Motor neuron (in vitro differentiated cells): ENCODE measurements around the gene EEIG2. TPM values are rescaled to one million over a fixed set of nuclear protein-coding genes. Genes with fewer than 3 reads are reported as not detected.

Experiments used
- ATAC-seq, 8 experiments: fragments of 200-7000 bp; cut with Tn5 transposase; replicated peaks in 6 of 8; 2 replicates each; pipeline ENCODE4 v1.8.0; 2021; ENCODE audit warnings: mild to moderate bottlenecking in 8 of 8, moderate library complexity in 8 of 8
- H3K27ac ChIP-seq, 2 donors: fragments of 250-450 bp; sonication (Bioruptor Pico); 2 replicates each; pipeline ENCODE4 v1.9.0; 2021; ENCODE audit warnings: antibody characterized with exemption in 2 of 2, mild to moderate bottlenecking in 2 of 2, moderate library complexity in 1 of 2
- H3K4me1 ChIP-seq, 2 donors: fragments of 250-450 bp; sonication (Bioruptor Pico); replicated peaks in 1 of 2; 2 replicates each; pipeline ENCODE4 v1.6.1; 2021; ENCODE audit warnings: antibody characterized with exemption in 2 of 2, mild to moderate bottlenecking in 2 of 2, moderate library complexity in 1 of 2
- H3K4me3 ChIP-seq, 5 donors: fragments of 250-450 bp; sonication (Bioruptor Pico); 2 replicates each; pipeline ENCODE4 v1.9.0; 2021; ENCODE audit warnings: antibody characterized with exemption in 5 of 5, mild to moderate bottlenecking in 5 of 5, moderate library complexity in 4 of 5
- WGBS, 10 experiments: fragments of 450-650 bp; shearing (Covaris generic); methylation state at CpG; one replicate each; pipeline ENCODE4 v1.0.0; 2022; 5-methylcytosine and 5-hydroxymethylcytosine counted together
- in situ Hi-C, 9 experiments: fragments of 400-800 bp; cut with MboI; loops; one replicate each; pipeline ENCODE4 v1.15.0; 2021; ENCODE audit warnings: low sequenced_read_pairs in 9 of 9, low pct_unique_long_range_greater_than_20kb in 2 of 9; ENCODE audit not compliant: unreplicated experiment in 9 of 9
- total RNA-seq, 8 experiments: library from RNA; unstranded; fragments of 300-600 nt; gene quantifications; 2 replicates each; pipeline versions ENCODE4 v1.2.3 to v1.2.4, GENCODE V29; 2022

Gene EEIG2
- total RNA-seq, 8 experiments from 2014 or later, result 0.49 to 36.7 (median 20.4) TPM

DNA sequence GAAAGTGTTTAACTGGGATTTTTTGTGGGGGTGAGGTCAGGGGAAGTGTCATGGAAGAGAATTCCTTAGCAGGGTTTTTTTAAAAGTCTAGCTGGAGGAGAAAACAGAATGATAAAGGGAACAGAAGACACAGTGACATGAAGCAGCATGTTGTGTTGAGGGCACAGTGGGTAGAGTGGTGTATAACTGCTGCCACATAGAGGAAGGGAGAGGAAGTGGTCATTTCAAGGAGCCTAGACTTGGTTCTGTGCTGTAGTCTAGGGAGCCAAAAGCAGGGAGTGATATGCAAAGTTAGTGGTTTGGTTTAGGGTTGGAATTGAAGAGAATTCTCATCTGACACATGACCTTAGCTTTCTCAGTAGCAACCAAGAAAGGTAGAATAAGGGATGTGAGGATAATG is 10.2 kb downstream of the EEIG2 start:
- in situ Hi-C loops, result no loop called here
- peak in 4 of 8 experiments; percentile 40 to 100 (median 96) for ATAC-seq
- Histone ChIP-seq H3K4me3 (no peak overlapping the region), H3K4me1 (no peaks in the 10 kb centered on the region), H3K27ac (no peak overlapping the region)

DNA sequence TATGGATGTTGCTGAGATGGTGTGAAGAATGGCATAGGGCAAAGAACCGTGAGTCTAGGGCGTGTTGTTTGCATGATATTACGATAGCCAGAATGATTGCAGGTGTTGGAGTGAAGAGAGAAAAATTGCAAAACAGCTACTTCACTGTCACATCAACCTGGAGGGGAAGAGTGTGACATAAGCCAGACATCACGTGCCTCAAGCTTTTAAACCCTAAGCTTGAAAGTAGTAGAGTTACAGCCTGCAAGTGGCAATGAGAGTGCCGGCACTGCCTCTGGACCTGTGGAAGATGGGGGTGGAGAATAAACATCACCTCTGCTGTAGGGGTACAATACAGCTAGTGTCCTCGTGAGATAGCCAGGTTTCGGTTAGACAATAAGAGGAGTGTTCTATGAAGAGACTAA is 11.1 kb downstream of the EEIG2 start:
- no peaks in the 10 kb centered on the region for H3K4me1 ChIP-seq
- H3K27ac ChIP-seq, result no peak overlapping the region
- WGBS, 10 experiments, result 61 to 100% (median 92%) methylated on average over 1 to 7 of the region's 7 CpGs; no CpG with 5 or more reads in 1 of the 10 experiments
- in situ Hi-C loops, result no loop called here
- H3K4me3 ChIP-seq, result no peak overlapping the region
- no peak for ATAC-seq

DNA sequence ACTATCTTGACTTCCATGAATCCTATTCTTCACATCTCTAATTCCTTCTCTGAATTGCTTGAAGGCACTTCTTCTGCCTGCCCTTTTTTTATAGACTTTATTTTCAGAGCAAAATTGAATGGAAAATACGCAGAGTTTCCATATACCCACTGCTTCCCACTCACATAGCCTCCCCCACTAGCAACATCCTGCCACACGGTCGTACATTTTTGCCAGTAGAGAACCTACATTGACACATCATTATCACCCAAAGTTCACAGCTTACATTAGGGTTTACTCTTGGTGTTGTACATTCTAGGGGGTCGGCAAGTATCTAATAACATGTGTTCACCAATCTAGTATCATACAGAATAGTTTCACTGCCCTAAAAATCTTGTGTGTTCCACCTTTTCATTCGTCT is 12.3 kb downstream of the EEIG2 start:
- in situ Hi-C loops, result no loop called here
- 73 to 100% (median 94%) methylated on average over 1 to 5 of the region's 5 CpGs for WGBS, 10 experiments
- Histone ChIP-seq H3K4me3 (no peak overlapping the region), H3K27ac (no peak overlapping the region), H3K4me1 (no peaks in the 10 kb centered on the region)
- ATAC-seq, result no peak

DNA sequence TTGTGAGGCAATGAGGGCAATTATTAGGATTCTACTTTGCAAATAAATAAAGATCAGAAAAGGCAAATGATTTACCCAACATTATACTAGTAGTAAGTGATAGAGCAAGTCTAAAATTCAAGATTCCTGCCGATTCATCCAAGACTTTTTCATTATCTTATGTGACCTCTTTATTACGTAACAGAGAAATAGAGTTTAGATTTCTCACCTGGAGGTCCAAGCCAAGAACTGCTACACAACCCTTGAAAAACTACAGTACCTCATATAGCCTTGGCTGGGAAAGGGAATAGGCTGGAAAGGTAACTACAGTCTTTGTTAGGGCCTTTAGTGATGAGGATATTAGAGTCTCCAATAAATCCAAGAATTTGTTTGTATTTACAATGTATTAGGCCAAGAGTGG is 13.3 kb downstream of the EEIG2 start:
- 85 to 100% (median 96%) methylated on average over 1 to 2 of the region's 2 CpGs; no CpG with 5 or more reads in 2 of the 10 experiments for WGBS, 10 experiments
- no peak for ATAC-seq
- in situ Hi-C loops, result no loop called here
- Histone ChIP-seq H3K4me1 (no peaks in the 10 kb centered on the region), H3K4me3 (no peak overlapping the region), H3K27ac (no peak overlapping the region)

DNA sequence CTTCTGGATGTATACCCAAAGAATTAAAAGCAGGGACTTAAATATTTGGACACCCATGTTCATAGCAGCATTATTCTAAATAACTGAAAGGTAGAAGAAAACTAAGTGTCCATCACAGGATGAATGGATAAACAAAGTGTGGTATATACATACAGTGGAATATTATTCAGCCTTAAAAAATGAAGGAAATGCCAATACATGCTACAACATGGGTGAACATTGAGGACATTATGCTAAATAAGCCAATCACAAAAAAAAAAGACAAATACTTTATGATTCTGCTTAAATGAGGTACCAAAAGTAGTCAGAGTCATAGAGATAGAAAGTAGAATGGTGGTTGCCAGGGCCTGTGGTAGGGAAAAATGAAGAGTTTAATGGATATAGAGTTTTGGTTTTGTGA is 14.1 kb downstream of the EEIG2 start:
- H3K4me1 ChIP-seq, result no peaks in the 10 kb centered on the region
- no peak overlapping the region for H3K27ac ChIP-seq
- ATAC-seq, result no peak
- no peak overlapping the region for H3K4me3 ChIP-seq
- in situ Hi-C loops, result no loop called here

DNA sequence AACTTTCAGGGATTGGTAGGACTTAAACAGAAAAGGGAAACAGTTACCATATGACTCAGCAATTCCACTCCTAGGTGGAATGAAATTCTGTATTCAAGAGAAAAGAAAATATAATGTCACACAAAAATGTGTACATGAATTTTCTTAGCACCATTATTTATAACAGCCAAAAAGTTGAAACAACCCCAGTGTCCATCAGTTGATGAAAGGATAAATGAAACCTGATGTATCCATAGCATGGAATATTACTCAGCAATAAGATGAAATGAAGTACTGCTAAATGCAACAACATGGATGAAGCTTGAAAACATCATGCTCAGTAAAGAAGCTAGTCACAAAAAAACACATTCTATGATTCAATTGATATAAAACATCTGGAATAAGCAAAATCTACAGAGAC is 15.5 kb downstream of the EEIG2 start:
- in situ Hi-C loops, result no loop called here
- Histone ChIP-seq H3K27ac (no peak overlapping the region), H3K4me1 (no peaks in the 10 kb centered on the region), H3K4me3 (no peak overlapping the region)
- ATAC-seq, result peak in 1 of 8 experiments; percentile 31

DNA sequence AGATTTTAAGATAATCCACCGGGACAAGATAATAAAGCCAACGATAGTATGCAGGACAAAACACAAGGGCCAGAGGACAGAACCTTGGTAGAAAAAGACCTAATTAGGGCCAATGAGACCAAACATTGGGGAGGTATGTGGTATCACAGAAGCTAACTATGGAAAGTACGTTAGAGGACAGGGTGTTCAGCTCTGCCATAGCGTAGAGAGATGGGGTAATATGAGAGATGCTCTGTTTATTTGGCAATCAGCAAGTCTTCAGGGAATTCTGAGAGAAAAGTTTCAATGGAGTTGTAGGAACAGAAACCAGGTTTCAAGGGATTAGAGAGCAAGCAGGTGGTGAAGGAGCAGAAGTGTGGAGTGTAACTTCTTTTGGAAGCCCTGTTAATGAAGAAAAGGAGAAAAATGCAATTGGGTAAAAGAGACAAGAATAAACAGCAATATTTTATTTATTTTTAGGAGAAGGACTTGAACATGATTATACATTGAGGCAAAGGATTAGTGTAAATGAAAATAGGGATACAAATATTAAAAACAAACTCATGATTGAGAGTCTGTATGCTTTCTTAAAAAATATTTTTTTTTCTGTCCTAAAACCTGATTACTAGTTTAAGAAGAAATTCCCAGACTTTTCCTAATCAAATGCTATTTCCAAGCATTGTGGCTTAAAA is 24.0 kb downstream of the EEIG2 start:
- Histone ChIP-seq H3K4me3 (no peak overlapping the region), H3K27ac (no peak overlapping the region), H3K4me1 (peaks cover 0 to 3% of the 10 kb centered on the region in 2 donors)
- in situ Hi-C loops, result no loop called here
- 67 to 100% (median 85%) methylated on average over 1 to 4 of the region's 4 CpGs for WGBS, 10 experiments
- no peak for ATAC-seq

DNA sequence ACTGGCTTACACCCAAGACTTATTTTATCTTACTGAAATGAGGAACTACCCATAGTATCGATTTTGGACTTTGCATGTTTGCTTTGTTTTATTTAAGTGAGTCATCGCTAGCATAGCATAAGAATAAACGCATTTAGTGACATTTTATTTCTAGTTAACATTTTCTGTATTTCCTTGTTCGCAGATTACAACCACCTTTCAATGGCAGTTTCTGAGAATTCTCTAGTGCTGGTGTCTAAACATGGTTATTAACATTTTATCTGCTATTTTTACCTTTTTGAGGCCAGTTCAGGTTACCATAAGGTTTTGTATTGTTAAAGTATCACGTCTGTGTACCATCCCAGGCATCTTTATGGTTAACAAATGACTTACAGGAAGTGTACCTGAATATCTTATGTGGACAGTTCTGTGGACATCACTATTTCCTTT is 24.5 kb downstream of the EEIG2 start:
- WGBS, 10 experiments, result 0 to 93% (median 87%) methylated on average over 4 to 5 of the region's 5 CpGs
- Histone ChIP-seq H3K4me1 (peaks cover 0 to 3% of the 10 kb centered on the region in 2 donors), H3K4me3 (no peak overlapping the region), H3K27ac (no peak overlapping the region)
- ATAC-seq, result no peak
- in situ Hi-C loops, result no loop called here

DNA sequence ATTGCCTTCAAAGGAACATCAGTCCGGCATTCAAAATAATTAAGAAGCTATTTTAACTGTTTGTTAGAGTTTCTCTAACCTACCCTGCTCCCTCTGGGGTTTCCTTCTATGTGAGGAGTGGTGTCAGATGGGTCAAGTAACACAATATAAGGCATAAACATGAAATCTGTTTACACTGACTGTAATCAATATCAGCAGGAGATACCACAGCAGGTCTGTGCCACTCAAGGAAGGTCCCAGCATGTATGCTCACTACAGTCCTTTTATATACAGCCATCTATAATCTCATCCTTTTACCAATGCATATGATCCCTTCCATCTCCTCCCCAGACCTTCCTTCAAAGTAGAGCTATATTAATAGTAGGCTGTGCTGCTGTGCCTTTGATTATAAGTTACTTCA is 25.4 kb downstream of the EEIG2 start:
- peak in 1 of 8 experiments; percentile 21 for ATAC-seq
- Histone ChIP-seq H3K4me1 (peaks cover 0 to 3% of the 10 kb centered on the region in 2 donors), H3K4me3 (no peak overlapping the region), H3K27ac (no peak overlapping the region)
- in situ Hi-C loops, result no loop called here
- 60 to 100% (median 88%) methylated on average over 1 of the region's 1 CpG; no CpG with 5 or more reads in 6 of the 10 experiments for WGBS, 10 experiments

DNA sequence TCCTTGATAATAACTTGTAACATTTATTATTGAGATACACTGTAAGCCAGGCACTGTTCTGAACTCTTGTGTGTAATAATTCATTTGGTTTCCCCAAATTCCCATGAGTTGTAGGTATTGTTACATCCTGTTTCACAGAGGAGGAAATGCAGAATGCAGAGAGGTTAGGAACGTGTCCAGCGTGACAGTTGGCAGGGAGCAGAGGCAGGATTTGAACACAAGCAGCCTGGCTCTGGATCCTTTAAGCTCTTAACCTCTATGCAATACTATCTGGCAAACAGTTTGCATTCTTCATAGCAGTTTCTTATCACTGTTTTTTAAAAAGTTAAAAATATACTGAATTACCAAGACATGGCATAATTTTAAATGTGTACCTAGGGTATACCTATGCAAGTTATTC is 30.5 kb downstream of the EEIG2 start:
- ATAC-seq, result peak in 2 of 8 experiments; percentile 26 to 29
- 6 to 89% (median 58%) methylated on average over 1 to 2 of the region's 2 CpGs; no CpG with 5 or more reads in 1 of the 10 experiments for WGBS, 10 experiments
- in situ Hi-C loops, result no loop called here

DNA sequence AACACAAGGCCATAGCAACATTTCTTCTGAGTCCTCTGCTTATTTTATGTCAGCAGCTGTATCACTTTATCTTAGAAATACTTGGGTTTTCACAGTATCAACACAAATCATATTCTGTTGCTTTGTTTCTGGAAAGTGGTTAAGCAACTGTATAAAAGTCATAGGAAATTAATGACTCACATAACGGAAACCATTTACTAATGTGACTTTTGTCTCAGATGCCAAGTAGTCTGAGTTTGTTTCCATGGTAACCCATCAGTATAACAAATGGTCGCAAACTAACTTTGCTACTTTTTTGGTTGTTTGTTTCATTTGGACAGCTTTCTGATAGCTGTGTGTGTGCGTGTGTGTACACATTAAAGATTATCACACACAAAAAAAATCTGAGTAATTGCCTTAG is 31.1 kb downstream of the EEIG2 start:
- Histone ChIP-seq H3K4me1 (peaks cover 14 to 21% of the 10 kb centered on the region in 2 donors), H3K4me3 (no peak overlapping the region), H3K27ac (no peak overlapping the region)
- WGBS, 10 experiments, result 0 to 74% (median 41%) methylated on average over 1 to 3 of the region's 3 CpGs
- ATAC-seq, result peak in 4 of 8 experiments; percentile 27 to 81 (median 53)
- in situ Hi-C loops, result no loop called here

More for the DNA sequence above, 30.5 kb downstream of the EEIG2 start:
- H3K4me1 ChIP-seq, result peaks cover 9 to 16% of the 10 kb centered on the region in 2 donors
- H3K4me3 ChIP-seq, result no peak overlapping the region
- no peak overlapping the region for H3K27ac ChIP-seq

DNA sequence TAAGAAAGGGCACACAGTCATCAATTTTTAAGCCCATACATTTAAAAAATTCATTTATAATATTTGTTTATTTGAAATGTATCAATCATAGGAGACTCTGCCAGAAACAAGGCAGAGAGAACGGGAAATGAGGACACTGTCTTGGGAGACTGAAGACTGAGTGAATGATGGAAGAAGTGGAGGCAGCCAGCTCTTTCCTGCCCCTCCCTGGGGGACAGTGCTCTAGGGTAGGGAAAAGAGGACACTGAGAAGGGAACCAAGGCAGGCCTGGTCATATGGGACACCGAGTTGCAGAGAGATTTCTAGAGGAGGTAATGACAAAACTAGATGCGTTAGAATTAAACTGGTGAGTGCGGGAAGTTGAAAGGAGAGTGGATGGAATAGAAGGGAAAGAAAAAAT is 31.6 kb downstream of the EEIG2 start:
- 0 to 85% (median 77%) methylated on average over 1 to 4 of the region's 4 CpGs for WGBS, 10 experiments
- ATAC-seq, result peak in 4 of 8 experiments; percentile 8 to 36 (median 18)
- H3K27ac ChIP-seq, result no peak overlapping the region
- in situ Hi-C loops, result no loop called here
- H3K4me1 ChIP-seq, result peaks cover 18 to 25% of the 10 kb centered on the region in 2 donors
- no peak overlapping the region for H3K4me3 ChIP-seq

DNA sequence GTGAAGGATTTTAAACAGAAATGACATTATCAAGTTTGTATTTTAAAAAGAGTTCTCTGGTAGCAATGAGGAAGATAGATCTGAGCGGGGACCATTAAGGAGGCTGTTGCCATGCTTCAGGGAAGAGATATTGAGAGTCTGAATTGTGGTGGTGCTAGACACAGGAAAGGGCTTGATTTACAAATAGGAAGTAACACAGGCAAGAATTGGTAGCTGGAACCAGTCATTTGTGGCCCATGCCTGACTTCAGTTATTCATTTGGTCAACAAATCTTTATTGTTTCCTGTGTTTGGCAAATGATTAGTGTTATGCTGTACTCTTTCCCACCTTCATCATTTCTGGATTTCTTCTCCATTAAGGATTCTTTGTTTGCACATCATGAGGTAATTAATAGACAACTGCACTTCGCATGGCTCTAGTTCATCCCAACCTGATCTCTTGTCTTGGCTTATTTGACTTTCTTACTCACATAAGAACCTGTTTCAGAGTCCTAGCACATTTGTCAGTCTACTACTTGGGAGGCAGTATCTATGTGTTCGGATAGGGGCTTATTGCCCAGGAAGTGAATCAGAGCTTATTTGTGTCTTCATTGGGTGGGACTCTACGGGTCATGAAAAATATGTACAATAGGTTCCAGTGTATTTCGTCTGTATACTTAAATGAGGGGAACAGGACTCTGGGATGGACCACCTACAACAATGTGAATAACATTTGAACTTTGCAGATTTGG is 32.3 kb downstream of the EEIG2 start:
- in situ Hi-C loops, result no loop called here
- Histone ChIP-seq H3K4me1 (peaks cover 19 to 25% of the 10 kb centered on the region in 2 donors), H3K27ac (no peak overlapping the region), H3K4me3 (no peak overlapping the region)
- 26 to 98% (median 89%) methylated on average over 2 to 5 of the region's 5 CpGs for WGBS, 10 experiments
- ATAC-seq, result no peak

DNA sequence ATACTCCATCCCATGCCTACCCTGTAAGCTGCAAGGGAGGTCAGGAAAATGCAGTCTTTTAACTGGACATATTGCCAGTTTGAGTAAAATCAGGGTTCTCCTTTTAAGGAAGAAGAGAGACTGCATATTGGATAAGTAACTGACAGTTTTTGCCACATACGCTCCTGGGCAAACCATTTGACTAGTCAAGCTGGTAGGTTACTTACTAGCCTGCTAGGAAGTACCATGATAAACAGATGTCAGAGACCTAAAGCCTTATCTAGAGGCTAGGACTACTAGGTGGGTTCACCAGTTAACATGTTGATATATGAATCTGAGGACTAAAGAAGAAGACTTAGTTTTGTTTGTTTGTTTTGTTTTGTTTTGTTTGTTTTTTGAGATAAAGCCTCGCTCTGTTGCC is 33.5 kb downstream of the EEIG2 start:
- 86 to 100% (median 100%) methylated on average over 1 to 2 of the region's 2 CpGs; no CpG with 5 or more reads in 1 of the 10 experiments for WGBS, 10 experiments
- ATAC-seq, result no peak
- in situ Hi-C loops, result no loop called here
- peaks cover 19 to 25% of the 10 kb centered on the region in 2 donors for H3K4me1 ChIP-seq
- no peak overlapping the region for H3K4me3 ChIP-seq
- H3K27ac ChIP-seq, result no peak overlapping the region
